GM21717 (cell line): Measurements from ENCODE around the gene ELSPBP1.
"Not testable (repeated sequence)": the region's sequence is repeated elsewhere in the genome, so short reads cannot be mapped to it uniquely, and the experiment has no call there.

Source experiments
- ATAC-seq: cut with Tn5 transposase; IDR thresholded peaks from one replicate; pipeline ENCODE4 v1.9.1; 2021; ENCODE audit warnings: mild to moderate bottlenecking, moderate library complexity; ENCODE audit not compliant: unreplicated experiment

Gene ELSPBP1

DNA sequence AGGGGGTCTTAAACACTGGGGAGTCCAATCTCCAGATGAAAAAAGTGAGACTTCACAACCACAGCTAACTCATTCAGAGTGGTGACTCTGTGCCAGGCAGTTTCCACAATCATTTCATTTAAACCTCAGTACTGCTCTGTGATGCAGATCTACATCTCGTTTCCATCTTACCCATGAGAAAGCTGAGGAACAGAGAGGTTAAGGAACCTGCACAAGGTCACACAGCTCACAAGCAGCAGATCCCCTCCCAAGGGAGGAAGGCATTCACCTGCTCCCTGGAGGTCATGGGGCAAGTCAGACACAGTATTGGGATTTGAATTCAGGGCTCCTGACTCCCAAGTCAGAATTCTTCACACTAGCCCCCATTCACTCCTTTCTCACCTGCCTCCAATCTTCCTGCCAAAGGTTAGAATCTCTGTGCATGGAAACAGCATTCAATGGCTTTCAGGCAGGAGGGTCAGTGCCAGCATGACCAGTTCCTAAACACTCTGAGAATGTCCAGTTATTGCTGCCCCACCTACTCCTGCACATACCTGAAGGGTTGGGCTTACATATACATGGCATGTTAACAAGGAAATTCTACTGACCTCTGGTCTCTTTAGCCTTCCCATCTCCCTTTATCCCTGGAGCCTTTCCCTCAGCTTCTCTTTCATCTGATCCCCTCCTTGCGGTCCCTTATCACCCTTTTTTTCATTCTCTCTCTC, 47.6 kb downstream of the ELSPBP1 start:
- no peak for ATAC-seq

DNA sequence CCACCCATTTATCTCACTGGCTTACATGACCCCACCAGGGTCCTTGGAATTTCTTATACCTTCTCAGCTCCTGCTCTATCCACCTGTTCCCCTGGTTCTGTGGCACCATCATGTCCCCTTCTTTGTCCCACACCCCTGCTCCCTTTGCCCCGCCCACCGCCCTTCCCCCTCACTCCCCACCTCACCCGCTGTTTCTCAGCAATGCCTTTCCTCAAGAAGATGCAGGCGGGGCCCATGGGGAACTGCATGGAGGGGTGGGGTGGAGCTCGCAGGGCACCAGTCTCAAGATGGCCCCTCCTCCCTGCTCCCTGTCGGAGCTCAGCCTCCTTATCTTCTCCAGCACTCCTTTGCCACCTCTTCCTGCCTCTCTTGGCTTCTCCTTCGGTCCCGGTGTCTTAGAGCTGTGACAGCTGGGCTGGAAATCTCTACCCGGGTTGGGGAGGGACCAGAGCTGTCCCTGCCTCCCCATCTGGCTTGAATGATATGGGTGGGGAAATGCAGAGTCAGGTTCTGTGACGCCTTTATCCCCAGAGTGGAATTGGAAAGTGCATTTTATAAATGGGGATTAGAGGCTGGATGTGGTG, 49.3 kb downstream of the ELSPBP1 start, which contains the start of gene CABP5:
TSS of gene CABP5 (minus strand) at position 405 of the 584 bp plus-strand sequence. CDS start at position 248, 157 bp downstream.
- no peak for ATAC-seq

DNA sequence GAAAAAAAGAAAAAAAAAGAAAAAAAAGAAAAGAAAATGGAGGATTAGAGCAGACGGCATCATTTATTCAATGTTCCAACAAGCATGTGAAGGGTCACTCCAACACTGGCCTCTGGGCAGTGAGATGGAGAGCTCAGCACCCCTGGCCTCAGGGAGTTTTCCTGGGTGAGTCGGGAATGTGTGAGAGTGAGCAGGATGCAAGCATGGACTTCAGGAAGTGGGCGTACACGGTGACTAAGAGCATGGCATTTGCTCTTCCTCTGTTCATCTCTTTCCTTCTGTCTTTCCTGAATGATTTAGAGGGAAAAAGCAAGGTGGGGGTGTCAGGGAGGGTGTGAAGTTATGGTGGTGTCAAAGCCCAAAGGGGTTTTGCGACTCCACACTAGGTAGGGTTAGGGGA, 50.1 kb downstream of the ELSPBP1 start:
- ATAC-seq, result no peak

DNA sequence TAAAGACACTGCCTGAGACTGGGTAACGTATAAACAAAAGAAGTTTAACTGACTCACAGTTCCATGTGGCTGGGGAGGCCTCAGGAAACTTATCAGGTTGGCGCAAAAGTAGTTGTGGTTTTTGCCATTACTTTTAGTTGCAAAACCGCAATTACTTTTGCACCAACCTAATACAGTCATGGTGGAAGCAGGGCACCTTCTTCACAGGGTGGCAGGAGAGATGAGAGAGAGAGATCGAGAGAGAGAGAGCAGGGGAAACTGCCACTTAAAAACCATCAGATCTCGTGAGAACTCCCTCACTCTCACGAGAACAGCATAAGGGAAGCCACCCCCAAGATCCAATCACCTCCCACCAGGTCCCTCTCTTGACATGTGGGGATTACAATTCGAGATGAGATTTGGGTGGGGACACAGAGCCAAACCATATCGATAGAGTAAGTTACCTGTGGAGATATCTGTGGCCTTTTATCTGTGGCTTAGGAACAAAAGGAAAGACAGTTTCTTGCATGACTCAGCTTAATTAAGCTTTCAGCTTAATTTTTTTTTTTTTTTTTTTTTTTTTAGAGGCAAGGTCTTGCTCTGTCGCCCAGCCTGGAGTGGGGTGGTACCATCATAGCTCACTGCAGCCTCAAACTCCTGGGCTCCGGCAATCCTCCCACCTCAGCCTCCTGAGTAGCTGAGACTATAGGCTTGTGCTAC, 57.1 kb downstream of the ELSPBP1 start:
- no peak for ATAC-seq

DNA sequence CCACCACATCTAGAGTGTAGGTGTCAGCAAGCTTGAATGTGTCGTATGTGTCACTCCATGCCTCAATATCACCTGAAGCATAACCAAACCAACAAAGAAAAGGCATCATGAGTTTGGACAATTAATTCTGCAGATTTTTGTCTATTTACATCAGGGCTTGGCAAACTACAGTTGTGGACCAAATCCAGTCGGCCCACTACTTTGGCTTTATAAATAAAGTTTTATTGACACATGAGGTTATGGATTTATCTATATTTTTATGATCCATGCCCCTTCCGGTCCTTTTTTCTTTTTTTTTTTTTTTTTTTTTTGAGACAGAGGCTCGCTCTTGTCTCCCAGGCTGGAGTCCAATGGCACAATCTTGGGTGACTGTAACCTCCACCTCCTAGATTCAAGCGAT, 58.6 kb downstream of the ELSPBP1 start:
- ATAC-seq, result no peak

DNA sequence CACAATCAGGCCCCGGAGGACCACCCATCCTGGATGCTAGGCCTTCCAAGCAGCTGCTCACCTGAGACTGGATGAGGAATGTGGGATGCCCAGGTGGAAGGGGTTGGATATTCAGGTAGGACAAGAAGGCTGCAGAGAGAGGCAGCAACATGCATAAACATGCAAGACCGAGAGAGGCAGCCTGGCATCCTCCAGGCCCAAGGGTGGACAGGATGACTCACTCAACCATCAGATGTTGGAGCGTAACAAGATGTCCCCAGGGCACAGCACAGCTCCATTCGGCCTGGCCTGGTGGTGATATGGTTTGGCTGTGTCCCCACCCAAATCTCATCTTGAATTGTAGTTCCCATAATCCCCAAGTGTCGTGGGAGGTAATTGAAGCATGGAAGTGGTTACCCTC, 59.4 kb downstream of the ELSPBP1 start:
- ATAC-seq, result no peak

DNA sequence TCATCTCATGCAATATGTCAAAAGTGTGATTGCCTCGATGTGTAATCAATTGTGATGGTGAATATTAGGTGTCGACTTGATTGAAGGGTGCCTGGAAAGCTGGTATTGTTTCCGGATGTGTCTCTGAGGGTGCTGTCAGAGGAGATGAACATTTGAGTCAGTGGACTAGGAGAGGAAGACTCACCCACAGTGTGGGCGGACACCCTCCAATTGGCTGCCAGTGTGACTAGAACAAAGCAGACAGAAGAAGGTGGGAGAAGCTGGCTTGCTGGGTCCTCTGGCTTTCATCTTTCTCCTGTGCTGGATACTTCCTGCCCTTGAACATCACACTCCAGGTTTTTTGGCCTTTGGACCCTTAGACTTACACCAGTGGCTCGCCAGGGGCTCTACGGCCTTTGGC, 64.9 kb downstream of the ELSPBP1 start:
- ATAC-seq, result no peak

DNA sequence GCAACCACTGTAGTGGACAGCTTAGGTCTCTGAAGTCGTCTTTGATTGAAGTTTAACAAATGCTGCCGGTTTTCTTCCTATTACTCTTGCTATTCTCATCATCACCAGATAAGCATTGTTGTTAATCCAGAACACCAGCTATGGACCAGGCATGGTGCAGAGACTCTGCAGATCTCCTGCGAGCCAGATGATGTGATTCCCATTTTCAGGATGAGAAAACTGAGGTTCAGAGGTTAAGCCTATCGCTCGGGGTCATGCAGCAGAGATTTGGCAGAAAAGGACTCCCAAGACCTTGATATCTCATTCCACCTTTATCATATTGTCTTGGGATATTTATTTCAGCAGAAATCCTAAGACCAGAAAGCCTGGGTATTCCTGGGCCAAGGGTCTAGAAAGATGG, 65.9 kb downstream of the ELSPBP1 start:
- no peak for ATAC-seq

DNA sequence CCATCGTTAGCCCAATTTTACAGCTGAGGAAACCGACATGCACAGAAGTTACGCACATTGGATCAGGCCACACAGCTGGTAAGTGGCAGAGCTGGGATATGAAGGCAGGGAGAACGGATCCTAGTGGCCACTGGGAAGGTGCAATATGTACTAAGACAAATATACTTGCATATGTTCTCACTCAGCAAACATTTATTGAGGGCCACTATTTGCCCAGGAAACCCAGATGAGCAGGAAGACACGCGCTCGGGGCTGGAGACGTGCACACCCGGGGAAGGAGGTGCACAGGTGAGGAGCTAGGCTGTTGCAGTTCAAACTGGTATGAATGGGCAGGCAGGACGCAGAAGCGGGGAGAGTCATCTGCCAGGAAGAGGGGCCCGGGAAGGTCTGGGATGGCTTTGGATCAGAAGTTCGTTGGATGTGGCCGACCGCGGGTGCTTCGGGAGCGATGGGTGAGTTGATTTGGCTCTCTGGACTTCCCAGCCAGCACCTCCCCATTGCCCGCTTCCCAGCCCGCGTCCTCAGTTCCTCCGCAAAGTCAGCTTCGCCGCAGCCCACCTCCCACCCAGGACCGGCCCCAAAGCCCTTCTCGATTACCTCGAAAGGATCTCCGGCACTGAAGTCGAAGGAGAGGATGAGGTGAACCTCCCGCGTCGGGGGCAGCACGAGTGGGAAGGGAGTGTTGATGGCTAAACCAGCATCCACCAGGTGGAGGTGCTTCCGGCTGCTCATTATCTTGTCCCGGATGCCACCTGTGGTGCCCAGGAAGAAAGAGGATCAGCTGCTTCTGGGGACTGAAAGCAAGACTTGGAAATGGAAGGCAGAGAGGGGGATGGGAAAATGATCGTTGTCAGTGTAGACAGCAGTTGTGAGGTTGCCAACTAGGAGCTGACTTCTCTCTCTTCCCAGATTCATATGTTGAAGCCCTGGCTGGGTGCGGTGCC, 67.2 kb downstream of the ELSPBP1 start:
- ATAC-seq, result no peak

DNA sequence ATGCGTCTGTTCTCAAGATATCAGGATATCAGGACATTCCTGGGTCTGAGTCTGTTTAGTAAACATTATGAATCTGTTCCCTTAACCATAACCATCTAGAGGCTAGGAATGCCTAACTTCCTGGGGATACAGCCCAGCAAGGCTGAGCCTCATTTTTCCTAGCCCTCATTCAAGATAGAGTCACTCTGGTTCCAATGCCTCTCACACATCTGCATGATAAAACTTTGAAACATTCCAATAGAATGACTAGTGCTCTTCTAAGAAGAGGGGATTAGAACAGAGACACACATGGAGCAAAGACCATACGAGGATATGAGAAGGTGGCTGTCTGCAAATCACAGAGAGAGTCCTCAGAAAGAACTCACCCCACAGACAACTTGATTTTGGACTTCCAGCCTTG, 70.1 kb downstream of the ELSPBP1 start:
- ATAC-seq, result no peak

DNA sequence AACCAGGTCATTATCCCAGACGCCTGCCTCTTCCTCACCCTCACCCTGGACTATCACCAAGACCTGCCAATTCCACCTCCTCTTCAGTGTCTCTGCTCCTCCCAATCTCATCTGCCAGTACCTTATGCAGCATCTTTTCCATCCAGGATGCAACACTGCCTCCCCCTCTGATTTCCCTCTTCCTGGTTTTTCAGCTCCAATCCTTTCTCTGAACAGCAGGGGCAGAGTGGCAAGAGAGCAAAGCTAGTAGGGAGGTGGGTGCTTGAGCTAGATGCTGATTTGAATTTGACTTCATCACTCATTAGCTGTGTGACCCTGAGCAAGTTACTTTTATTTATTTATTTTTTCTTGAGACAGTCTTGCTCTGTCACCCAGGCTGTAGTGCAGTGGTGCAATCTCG, 75.0 kb downstream of the ELSPBP1 start:
- no peak for ATAC-seq

DNA sequence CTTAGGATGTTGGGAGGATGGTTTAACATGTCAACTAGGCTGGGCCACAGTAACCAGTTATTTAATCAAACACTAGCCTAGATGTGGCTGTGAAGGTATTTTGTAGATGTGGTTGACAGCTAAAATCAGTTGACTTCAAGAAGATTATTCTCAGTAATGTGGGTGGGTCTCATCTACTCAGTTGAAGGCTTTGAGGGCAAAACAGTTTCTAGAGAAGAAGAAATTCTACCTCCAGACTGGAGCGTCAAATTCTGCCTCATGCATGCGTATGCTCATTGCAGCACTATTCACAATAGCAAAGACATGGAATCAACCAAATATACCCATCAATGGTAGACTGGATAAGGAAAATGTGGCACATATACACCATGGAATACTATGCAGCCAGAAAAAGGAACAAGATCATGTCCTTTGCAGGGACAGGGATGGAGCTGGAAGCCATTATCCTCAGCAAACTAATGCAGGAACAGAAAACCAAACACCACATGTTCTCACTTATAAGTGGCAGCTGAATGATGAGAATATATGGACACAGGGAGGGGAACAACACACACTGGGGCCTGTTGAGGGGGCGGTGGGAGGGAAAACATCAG, 75.8 kb downstream of the ELSPBP1 start:
- not testable (repeated sequence) for ATAC-seq
